ENCODE results near the gene P2RY2.

GRCh38 chr11:73285721-73286120, 67.6 kb downstream of the P2RY2 start:
- TF ChIP-seq, protein P1, sequence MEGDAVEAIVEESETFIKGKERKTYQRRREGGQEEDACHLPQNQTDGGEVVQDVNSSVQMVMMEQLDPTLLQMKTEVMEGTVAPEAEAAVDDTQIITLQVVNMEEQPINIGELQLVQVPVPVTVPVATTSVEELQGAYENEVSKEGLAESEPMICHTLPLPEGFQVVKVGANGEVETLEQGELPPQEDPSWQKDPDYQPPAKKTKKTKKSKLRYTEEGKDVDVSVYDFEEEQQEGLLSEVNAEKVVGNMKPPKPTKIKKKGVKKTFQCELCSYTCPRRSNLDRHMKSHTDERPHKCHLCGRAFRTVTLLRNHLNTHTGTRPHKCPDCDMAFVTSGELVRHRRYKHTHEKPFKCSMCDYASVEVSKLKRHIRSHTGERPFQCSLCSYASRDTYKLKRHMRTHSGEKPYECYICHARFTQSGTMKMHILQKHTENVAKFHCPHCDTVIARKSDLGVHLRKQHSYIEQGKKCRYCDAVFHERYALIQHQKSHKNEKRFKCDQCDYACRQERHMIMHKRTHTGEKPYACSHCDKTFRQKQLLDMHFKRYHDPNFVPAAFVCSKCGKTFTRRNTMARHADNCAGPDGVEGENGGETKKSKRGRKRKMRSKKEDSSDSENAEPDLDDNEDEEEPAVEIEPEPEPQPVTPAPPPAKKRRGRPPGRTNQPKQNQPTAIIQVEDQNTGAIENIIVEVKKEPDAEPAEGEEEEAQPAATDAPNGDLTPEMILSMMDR (IDR thresholded peaks at IDR 0.05), result no peak
- TF ChIP-seq EZH2 (IDR thresholded peaks at IDR 0.05; ENCODE audit: borderline replicate concordance, insufficient read depth, low read depth, low read length, poor library complexity, severe bottlenecking), result no peak

All from B cell (primary cell).